WERI-Rb-1 (cell line): ENCODE results near the gene QRFP.

Experiments
- DNase-seq: peaks from one replicate; pipeline ENCODE4 v3.0.0-alpha.2; 2020
- H3K27ac ChIP-seq: fragments of 250-450 bp; sonication (Bioruptor Pico); 2 replicates; pipeline ENCODE4 v1.5.1; 2020; ENCODE audit warnings: mild to moderate bottlenecking, moderate library complexity
- H3K27me3 ChIP-seq: fragments of 250-450 bp; sonication (Bioruptor Pico); 2 replicates; pipeline ENCODE4 v1.5.1; 2021; ENCODE audit warnings: mild to moderate bottlenecking, low read depth, moderate library complexity; ENCODE audit not compliant: insufficient read depth, severe bottlenecking
- H3K36me3 ChIP-seq: fragments of 250-450 bp; sonication (Bioruptor Pico); 2 replicates; pipeline ENCODE4 v1.5.1; 2020; ENCODE audit warnings: mild to moderate bottlenecking, moderate library complexity
- H3K4me3 ChIP-seq: 2 replicates; pipeline ENCODE4 v1.5.1; 2011; ENCODE audit warnings: low read depth, mild to moderate bottlenecking, control low read depth, low read length
- H3K9me3 ChIP-seq: fragments of 250-450 bp; sonication (Bioruptor Pico); 2 replicates; pipeline ENCODE4 v1.5.1; 2021; ENCODE audit warnings: mild to moderate bottlenecking, moderate library complexity; ENCODE audit not compliant: severe bottlenecking
- CTCF ChIP-seq: IDR thresholded peaks from 2 replicates; pipeline ENCODE4 v1.5.1; 2011; ENCODE audit warnings: low read depth, mild to moderate bottlenecking, control low read depth, inconsistent platforms, low read length

Gene QRFP

GRCh38 chr9:130895038-130895437 is 1.6 kb downstream of the QRFP start:
- H3K27ac ChIP-seq: no peak overlapping the region
- H3K4me3 ChIP-seq: no peak overlapping the region
- no peak for TF ChIP-seq CTCF
- no peak for DNase-seq
- H3K27me3 ChIP-seq: no peaks in the 10 kb centered on the region
- H3K36me3 ChIP-seq: peaks cover 31% of the 10 kb centered on the region
- H3K9me3 ChIP-seq: no peaks in the 10 kb centered on the region

GRCh38 chr9:130894546-130894945 is 2.1 kb downstream of the QRFP start:
- H3K36me3 ChIP-seq: peaks cover 36% of the 10 kb centered on the region
- TF ChIP-seq CTCF: no peak
- H3K9me3 ChIP-seq: no peaks in the 10 kb centered on the region

DNA sequence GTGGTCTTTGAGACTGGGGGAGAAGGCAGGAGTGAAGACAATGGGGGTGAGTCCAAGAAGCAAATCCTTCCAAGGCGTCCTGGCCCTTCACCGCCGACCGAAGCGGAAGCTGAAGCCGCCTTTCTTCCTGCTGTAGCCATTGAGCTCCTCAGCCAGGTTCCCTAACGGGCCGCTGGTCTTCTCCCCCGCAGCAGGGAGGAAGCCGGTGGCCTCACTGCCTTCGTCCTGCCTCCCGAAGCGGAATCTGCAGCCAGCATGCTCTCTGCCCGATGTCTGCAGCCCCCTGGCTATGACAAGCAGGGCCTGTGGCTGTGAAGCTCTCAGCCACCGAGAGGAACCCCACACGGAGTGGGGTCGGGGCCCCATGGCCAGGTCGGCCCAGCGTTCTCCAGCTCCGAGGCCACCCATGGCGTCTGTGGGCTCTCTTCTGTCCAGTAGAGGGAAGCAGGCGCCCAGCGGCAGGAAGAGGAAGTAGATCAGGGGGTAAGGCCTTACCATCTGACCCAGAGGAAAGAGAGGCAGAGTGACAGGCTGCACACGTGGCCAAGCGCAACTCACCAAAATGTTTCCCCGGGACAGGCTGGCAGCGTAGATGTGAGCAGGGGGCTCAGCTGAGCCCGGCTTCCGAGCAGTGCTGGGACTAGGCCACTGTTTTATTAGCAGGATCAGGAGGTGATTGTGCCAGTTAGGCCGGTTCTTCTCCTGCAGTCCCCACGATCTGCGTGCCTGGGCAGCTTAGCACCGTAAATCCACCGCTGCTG is 3.1 kb downstream of the QRFP start:
- TF ChIP-seq CTCF: peak; percentile 68
- no peaks in the 10 kb centered on the region for H3K27me3 ChIP-seq
- DNase-seq: peak; percentile 69
- H3K4me3 ChIP-seq: no peak overlapping the region
- H3K27ac ChIP-seq: no peak overlapping the region
- no peaks in the 10 kb centered on the region for H3K9me3 ChIP-seq
- peaks cover 46% of the 10 kb centered on the region for H3K36me3 ChIP-seq

More at GRCh38 chr9:130894546-130894945, 2.1 kb downstream of the QRFP start:
- H3K4me3 ChIP-seq: no peak overlapping the region
- no peak overlapping the region for H3K27ac ChIP-seq
- DNase-seq: no peak
- H3K27me3 ChIP-seq: no peaks in the 10 kb centered on the region

- no peak for DNase-seq
- Histone ChIP-seq H3K9me3 (no peaks in the 10 kb centered on the region), H3K27ac (no peak overlapping the region), H3K4me3 (no peak overlapping the region), H3K27me3 (no peaks in the 10 kb centered on the region), H3K36me3 (peaks cover 54% of the 10 kb centered on the region)
- no peak for TF ChIP-seq CTCF
These were observed 3.9 kb downstream of the QRFP start for GRCh38 chr9:130892477-130893304.

- no peak overlapping the region for H3K27ac ChIP-seq
- no peaks in the 10 kb centered on the region for H3K9me3 ChIP-seq
- no peak for TF ChIP-seq CTCF
- no peaks in the 10 kb centered on the region for H3K27me3 ChIP-seq
- no peak for DNase-seq
- H3K36me3 ChIP-seq: peaks cover 62% of the 10 kb centered on the region
- H3K4me3 ChIP-seq: no peak overlapping the region
These were observed 4.7 kb downstream of the QRFP start for GRCh38 chr9:130891688-130892476.
